ENCODE measurements around the gene BCAS3. TPM values are rescaled to one million over a fixed set of nuclear protein-coding genes. Genes with fewer than 3 reads are reported as not detected.

BCAS3 gene
- total RNA-seq, 1 donor: 23.7 TPM

DNA sequence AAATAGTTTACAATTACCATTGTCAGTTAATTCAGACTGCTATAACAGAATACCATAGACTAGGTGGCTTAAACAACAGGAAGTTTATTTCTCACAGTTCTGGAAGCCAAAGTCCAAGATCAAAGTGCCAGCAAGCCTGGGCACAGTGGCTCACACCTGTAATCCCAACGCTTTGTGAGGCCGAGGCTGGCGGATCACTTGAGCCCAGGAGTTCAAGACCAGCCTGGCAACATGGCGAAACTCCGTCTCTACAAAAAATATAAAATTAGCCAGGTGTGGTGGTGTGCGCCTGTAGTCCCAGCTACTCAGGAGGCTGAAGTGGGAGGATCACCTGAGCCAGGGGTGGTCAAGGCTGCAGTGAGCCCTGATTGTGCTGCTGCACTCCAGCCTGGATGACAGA is 650.7 kb downstream of the BCAS3 start:
- TF ChIP-seq, protein P1, sequence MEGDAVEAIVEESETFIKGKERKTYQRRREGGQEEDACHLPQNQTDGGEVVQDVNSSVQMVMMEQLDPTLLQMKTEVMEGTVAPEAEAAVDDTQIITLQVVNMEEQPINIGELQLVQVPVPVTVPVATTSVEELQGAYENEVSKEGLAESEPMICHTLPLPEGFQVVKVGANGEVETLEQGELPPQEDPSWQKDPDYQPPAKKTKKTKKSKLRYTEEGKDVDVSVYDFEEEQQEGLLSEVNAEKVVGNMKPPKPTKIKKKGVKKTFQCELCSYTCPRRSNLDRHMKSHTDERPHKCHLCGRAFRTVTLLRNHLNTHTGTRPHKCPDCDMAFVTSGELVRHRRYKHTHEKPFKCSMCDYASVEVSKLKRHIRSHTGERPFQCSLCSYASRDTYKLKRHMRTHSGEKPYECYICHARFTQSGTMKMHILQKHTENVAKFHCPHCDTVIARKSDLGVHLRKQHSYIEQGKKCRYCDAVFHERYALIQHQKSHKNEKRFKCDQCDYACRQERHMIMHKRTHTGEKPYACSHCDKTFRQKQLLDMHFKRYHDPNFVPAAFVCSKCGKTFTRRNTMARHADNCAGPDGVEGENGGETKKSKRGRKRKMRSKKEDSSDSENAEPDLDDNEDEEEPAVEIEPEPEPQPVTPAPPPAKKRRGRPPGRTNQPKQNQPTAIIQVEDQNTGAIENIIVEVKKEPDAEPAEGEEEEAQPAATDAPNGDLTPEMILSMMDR (IDR thresholded peaks at IDR 0.05; ENCODE audit: insufficient read depth, low read depth, low read length): no peak
- DNase-seq (ENCODE audit: low read depth): no peak
- no peak overlapping the region for H3K4me3 ChIP-seq (ENCODE audit: low read depth, low read length)

- TF ChIP-seq, protein P1 (IDR thresholded peaks at IDR 0.05; ENCODE audit: insufficient read depth, low read depth, low read length): no peak
- H3K4me3 ChIP-seq (ENCODE audit: low read depth, low read length): no peak overlapping the region
- no peak for DNase-seq (ENCODE audit: low read depth)
These were observed 652.8 kb downstream of the BCAS3 start for GRCh38 chr17:61330174-61331150.

GRCh38 chr17:61331178-61331577 is 653.5 kb downstream of the BCAS3 start:
- no peak for DNase-seq (ENCODE audit: low read depth)
- H3K4me3 ChIP-seq (ENCODE audit: low read depth, low read length): no peak overlapping the region
- TF ChIP-seq, protein P1 (IDR thresholded peaks at IDR 0.05; ENCODE audit: insufficient read depth, low read depth, low read length): no peak

DNA sequence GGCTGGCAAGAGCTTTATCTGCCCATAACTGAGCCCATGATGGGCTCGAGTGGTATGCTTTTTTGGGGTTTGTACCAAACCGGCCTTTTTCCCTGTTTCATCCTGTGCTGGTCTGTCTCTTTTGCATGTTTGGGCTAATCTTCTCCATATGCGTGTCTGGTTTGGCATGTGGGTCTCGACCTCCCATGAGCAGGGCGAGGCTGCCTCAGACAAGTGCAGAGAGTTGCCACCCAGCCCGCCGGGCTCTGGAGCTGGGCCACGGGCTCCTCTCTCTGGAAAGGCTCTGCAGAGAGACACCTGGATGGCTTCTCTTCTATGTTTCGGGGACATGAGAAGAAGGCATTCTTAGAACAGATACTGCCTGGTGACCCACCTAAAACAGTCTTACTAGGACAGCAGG is 654.2 kb downstream of the BCAS3 start:
- TF ChIP-seq, protein P1 (IDR thresholded peaks at IDR 0.05; ENCODE audit: insufficient read depth, low read depth, low read length): no peak
- DNase-seq (ENCODE audit: low read depth): no peak
- no peak overlapping the region for H3K4me3 ChIP-seq (ENCODE audit: low read depth, low read length)

DNA sequence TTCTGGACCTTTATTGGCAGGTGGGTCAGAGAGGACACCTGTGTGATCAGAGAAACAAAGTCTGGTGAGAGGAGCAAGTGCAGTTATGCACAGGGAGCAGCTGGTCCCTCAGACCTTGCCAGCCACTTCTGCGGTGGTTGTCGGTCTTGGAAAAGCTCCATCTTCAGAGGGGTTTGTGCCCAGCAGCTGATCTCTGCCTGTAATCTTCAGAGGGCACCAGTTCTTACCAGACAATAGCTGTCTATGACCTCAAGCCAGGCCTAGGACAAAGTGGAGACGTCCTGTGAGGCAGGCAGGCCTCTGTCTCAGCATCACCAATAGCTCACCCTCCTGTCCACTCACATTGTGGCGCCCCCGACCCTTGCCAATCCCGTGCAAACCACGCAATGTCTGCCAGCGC is 655.5 kb downstream of the BCAS3 start:
- no peak for DNase-seq (ENCODE audit: low read depth)
- H3K4me3 ChIP-seq (ENCODE audit: low read depth, low read length): no peak overlapping the region
- TF ChIP-seq, protein P1 (IDR thresholded peaks at IDR 0.05; ENCODE audit: insufficient read depth, low read depth, low read length): no peak

DNA sequence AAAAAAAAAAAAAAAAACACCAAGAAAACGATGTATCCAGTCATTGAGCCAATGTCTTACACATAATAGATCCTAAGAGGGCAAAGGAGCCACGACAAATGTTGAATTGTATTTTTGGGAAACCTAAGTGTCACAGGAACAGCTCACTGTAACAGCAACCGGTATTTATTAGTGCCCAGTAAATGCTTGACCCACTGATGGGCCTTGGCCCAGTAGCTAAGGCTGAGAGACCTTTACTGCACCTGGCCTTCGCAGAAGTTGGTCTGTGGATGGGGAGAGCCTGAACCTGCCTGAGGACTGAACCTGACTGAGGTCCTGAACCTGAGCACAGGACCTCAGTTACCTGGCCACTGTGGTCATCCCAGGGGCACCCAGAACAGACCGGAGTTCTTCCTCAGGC is 657.0 kb downstream of the BCAS3 start:
- TF ChIP-seq, protein P1 (IDR thresholded peaks at IDR 0.05; ENCODE audit: insufficient read depth, low read depth, low read length): no peak
- no peak for DNase-seq (ENCODE audit: low read depth)
- H3K4me3 ChIP-seq (ENCODE audit: low read depth, low read length): no peak overlapping the region
